ENCODE data around the gene TMEM163. TPM values are rescaled to one million over a fixed set of nuclear protein-coding genes. Genes with fewer than 3 reads are reported as not detected.
A peak's percentile ranks its signal among the peaks of the same experiment; 100 is the strongest.
"Not testable (repeated sequence)": the region's sequence is repeated elsewhere in the genome, so short reads cannot be mapped to it uniquely, and the experiment has no call there.

Gene TMEM163
- polyA plus RNA-seq, 4 donors, result 1.2 to 2.4 (median 1.3) TPM

DNA sequence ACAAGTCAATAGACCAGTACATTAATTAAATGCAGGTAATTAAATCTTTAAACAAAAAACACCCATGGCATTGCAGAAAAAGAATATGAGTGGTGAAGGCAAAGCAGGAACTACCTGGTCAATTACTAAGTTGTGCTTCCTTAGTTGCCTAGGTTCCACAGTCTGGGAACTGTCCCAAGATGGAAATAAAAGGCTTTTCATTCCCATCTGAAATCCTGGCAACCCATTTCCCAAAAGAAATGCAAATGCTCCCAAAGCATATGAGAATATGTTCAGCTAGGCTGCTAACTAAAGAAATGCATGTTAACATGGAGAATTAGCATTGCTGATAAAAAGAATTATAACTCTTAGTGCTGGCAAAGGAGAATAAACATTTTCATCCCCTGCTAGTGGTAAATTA lies 177.8 kb downstream of the TMEM163 start:
- no peak for DNase-seq (ENCODE audit: low read depth in 4 of 4, low spot score in 3 of 4)

DNA sequence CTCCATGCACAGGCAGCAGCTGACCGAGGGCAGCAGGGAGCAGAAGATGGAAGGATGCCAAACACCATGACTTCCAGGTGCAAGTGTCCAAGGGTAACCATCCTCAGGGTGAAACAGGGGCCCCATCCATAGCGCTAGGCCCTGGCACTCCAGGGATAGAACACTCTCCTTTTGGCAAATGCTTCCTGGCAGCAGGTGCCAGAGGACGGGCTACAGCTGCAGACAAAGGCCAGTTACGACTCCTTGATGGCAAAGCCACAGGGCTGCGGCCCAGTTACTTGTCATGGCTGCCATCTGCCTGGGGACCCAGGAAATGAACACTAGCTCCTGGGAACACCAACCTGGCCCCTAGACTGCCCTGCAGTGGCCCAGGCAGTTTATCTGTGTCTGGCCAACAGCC lies 178.8 kb downstream of the TMEM163 start:
- no peak for DNase-seq (ENCODE audit: low read depth in 4 of 4, low spot score in 3 of 4)

DNA sequence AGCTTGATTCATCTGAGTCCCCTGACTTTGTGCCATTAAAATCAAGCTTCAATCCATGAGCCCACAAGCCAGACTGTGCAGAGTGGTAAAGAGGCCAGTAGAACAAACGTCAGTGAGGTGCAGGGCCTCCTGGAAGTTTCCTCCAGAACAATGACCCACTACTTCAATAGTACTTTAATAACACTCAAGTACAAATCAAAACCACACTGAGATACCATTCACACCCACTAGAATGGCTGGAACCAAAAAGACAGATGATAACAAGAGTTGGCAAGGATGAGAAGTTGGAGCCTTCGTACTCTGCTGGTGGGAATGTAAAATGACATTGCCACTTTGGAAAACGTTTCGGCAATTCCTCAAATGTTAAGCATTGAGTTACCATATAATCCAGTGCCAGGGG lies 181.1 kb downstream of the TMEM163 start:
- DNase-seq (ENCODE audit: low read depth in 4 of 4, low spot score in 3 of 4), result no peak

DNA sequence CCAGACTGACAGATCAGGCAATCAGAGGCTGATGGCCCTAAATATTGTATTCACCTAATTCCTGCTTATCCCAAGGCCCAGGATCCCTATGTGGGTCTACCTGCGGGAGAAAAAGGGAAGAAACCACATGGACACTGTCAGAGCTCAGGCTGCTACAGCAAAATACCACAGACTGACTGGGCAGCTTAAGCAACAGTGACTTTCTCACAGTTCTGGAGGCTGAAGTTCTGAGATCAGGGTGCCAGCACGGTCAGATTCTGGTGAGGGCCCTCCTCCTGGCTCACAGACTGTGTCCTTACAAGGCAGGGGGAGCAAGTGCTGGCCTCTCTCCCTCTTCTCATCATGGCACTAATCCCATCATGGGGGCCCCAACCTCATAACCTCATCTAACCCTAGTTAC lies 181.7 kb downstream of the TMEM163 start:
- DNase-seq (ENCODE audit: low read depth in 4 of 4, low spot score in 3 of 4), result no peak

DNA sequence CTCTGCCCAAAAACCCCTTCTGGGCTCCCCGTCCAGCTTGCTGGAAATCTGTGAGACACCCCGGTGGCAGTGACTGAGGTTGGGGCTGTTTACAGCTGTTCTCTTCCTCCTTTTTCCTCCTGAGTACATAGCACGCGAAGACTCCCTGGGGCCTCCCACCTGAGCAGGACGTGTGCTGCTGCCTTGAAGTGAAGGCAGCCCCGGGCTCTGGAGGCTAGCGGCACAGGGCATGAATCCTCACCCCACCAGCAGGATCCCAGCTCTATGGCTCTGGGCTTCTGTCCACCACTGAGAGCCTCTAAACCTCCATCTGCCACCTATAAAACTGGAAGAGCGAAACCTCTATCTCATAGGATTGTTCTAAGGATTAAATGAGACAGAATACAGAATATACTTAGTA lies 182.5 kb downstream of the TMEM163 start:
- no peak for DNase-seq (ENCODE audit: low read depth in 4 of 4, low spot score in 3 of 4)

DNA sequence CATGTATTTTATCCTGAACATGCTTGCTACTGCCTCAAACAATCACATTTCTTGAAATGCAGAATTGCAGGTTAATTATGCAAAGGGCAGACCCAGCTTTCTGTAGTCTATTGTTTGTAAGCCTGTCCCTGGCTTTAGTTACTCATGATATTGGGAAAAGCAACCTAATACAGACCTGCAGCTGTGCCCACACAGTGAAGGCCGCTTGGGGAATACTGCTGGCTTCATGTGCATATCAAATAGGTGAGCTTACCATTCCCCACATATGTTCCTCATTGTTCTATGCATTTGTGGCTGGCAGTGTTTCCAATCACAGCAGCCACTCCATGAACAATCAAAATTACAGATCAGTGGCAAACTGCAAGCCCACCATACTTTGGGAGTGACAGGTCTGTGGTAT lies 186.3 kb downstream of the TMEM163 start:
- DNase-seq (ENCODE audit: low read depth in 4 of 4, low spot score in 3 of 4), result no peak

DNA sequence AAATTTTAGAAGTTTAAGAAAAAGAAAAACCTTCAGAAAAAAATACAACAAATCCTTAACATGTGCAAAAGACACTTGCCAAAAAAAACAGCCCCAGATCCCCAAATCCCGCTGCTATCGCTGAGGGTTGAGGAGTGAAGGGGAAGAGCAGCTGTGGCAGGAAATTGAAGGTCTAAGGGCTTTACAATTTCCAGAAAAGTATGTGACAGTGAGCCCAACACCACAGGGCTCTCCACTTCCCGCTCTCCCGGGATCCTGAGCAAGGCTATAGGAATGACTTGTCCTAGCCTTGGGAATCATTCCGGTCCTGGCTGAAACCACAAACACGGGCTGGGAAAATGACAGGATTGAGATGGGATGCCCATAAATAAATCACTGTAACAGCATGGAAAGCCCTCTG lies 191.4 kb downstream of the TMEM163 start:
- no peak for DNase-seq (ENCODE audit: low read depth in 4 of 4, low spot score in 3 of 4)

DNA sequence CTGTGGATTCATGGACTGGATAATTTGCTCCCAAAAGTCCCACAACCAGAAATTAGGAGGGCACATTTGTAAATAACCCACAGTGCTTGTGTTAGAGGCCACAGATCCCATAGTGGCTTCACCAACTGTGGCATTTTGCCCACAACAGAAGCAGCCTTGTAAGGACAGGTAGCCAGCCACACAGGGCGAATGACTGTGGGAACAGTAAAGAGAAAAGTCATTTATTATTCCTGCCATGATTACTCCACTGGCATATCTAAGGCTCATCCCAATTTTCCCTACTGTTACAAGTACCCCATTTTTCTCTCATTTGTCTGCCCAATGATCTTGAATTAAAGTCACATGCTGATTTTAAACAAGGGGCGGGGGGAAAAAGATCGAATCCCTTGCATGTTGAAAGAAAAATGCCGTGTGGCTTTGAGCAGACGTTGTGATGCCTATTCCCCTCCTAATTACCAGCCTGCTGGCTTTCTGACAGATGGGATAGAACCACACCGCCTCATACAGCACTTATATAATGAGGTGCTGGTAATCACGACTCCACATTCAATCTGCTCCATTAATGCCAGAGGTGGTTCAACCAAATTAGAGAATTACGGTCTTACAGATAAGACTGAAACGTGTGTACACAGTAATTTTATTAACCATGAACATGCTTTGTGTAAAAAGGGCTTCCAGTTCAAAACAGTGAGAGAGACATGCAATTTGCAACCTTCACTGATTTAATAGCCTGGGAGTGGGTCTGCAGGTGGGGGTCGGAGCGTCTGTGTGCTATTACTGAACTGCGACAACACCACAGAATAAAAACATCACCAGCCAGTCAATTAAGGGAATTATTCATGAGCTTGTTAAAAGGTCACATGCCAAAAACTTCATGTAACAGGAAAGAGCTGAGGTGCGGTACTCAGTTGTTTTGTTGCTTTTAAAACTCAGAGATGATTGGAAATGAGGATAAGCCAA lies 196.0 kb downstream of the TMEM163 start:
- DNase-seq (ENCODE audit: low read depth in 4 of 4, low spot score in 3 of 4), result peak in 1 of 4 donors; percentile 22

DNA sequence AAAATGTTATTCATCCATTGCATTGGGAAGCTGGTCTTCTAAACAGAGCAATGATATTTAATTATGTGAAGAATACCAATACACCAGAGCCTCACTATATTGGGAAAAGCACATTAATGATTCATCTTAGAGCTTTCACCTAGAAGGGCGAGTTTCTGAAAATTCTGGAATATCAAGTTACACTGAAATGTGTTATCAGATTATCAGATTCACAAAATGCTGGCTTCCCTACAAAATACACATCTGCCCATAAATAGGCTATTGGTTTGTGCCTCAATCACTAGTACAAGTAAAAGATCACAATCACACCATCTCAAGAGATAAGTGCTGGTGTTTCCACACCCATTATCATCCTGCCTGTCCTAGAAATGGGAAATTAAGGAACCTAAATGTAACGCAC lies 200.7 kb downstream of the TMEM163 start:
- DNase-seq (ENCODE audit: low read depth in 4 of 4, low spot score in 3 of 4), result no peak

DNA sequence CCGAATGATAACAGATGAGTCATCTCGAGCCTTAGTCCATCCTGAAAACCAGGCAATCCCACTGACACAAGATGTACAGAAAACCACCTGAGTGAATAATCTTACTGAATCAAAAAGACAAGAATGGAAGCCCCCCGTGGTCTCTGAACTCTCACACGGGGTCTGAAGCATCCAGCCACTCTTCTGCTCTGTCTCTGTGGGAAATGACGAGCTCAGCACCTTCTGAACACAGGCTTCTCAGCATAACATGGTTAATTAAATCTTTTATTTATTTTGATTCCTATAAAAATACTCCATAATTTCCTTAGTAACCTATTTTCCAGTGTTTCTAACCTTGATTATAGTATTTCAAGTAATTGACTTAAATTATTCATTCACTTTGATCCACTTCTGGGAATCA lies 203.7 kb downstream of the TMEM163 start:
- no peak for DNase-seq (ENCODE audit: low read depth in 4 of 4, low spot score in 3 of 4)

DNA sequence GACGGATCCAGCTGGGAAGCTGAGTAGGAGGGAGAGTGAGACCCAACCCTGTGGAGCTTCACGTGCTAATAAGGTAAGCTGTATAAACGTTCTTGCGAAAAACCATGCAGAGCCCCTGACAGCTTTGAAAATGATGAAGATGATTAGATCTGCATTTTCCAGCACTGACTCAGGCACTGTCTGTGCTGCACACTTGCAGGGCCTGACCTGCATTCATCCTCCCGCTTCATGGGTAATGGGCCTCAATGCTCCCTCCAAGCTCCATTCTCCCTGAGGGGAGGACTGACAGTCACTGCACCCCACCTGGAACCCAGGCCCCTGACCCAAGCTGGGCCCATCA lies 205.4 kb downstream of the TMEM163 start:
- DNase-seq (ENCODE audit: low read depth in 4 of 4, low spot score in 3 of 4), result no peak

DNA sequence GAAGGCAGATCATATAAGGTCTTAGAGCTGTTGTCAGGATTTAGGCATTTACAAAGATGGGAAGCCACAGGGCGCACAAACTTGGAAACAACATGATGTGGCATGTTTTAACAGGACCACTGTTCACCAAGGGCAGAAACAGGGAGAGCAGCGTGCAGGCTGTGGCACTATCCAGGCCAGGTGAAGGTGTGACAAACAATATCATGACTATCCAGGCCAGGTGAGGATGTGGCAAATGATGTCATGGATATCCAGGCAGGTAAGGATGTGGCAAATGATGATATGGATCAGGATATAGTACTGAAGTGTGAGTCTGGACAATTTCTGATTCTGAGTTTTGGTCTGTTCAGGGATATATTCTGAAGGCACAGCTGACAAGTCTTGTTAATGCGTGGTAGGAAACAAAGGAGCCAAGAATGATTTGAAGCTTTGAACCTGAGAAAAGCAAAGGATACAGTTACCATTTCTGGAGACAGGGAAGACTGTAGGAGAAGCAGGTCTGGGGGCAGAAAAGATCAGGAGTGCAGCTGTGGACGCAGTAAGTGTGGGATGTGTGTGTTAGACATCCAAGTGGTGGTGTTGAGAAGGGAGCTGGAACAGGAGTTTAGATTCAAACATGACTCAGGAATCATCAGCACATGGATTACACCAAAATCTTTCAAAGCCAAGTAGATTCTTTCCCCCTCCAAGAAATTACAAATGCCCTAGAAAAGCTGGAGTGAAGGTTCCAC lies 205.9 kb downstream of the TMEM163 start:
- no peak for DNase-seq (ENCODE audit: low read depth in 4 of 4, low spot score in 3 of 4)

DNA sequence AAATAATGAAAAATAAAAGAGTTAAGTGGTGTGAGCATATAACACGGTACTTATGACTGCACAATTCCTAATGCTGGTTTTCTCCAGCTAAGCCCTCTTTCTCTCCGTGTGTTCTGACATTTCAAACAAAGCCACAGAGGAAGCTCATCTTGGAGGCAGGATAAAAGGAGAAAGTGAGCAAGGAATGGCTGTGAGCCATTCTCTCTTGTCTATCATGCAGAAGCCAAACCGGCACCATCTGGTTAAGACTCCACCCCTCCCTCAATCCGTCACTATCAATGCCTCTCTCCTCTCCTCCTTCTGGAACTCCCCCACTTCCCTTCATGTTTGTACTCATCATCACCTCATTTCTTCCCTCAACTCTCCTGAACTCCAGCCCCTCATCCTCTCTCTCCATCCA lies 210.4 kb downstream of the TMEM163 start:
- no peak for DNase-seq (ENCODE audit: low read depth in 4 of 4, low spot score in 3 of 4)

DNA sequence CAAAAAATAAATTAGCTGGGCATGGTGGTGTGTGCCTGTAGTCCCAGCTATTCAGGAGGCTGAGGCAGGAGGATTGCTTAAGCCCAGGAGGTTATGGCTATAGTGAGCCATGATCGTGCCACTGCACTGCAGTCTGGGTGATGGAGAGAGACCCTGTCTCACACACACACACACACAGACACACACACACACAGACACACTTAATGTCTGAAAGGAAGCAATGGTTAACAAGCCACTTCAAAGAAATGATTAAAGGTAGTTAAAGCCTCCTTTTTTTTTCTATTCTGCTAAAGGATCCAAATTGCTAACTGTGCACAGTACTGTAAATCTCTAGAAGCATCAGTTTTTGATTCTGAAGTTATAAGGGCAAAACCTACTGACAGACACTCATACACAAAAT lies 211.1 kb downstream of the TMEM163 start:
- no peak for DNase-seq (ENCODE audit: low read depth in 4 of 4, low spot score in 3 of 4)

DNA sequence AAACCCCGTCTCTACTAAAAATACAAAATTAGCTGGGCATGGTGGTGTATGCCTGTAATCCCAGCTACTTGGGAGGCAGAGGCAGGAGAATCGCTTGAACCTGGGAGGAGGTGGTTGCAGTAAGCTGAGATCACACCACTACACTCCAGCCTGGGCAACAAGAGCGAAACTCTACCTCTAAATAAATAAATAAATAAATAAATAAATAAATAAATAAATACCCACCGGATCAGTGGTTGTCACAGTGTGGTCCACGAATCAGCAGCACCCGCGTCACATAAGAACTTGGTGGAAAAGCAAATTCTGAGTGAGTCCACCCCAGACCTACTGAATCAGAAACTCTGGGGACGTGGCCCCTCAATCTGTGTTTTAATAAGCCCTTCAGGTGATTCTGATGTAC lies 211.6 kb downstream of the TMEM163 start:
- DNase-seq (ENCODE audit: low read depth in 4 of 4, low spot score in 3 of 4), result not testable (repeated sequence)

DNA sequence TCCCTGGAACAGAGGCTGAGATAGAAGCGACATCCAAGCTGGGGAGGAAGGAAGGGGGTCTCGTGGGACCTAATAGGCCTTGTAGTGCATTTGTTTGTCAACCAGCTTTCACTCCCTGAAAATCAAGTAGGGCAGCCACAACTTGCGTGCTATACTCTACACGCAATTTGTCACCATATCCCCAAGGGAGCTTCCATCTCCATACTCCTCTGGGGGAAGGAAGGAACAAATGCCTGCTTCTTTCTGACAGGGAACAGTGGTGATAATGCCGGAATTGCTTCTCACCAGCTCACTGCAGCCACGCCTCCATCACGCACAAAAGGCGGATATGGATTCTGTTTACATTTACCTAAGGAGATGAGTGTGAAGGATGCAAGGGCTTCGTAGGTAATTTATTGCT lies 213.4 kb downstream of the TMEM163 start:
- no peak for DNase-seq (ENCODE audit: low read depth in 4 of 4, low spot score in 3 of 4)

DNA sequence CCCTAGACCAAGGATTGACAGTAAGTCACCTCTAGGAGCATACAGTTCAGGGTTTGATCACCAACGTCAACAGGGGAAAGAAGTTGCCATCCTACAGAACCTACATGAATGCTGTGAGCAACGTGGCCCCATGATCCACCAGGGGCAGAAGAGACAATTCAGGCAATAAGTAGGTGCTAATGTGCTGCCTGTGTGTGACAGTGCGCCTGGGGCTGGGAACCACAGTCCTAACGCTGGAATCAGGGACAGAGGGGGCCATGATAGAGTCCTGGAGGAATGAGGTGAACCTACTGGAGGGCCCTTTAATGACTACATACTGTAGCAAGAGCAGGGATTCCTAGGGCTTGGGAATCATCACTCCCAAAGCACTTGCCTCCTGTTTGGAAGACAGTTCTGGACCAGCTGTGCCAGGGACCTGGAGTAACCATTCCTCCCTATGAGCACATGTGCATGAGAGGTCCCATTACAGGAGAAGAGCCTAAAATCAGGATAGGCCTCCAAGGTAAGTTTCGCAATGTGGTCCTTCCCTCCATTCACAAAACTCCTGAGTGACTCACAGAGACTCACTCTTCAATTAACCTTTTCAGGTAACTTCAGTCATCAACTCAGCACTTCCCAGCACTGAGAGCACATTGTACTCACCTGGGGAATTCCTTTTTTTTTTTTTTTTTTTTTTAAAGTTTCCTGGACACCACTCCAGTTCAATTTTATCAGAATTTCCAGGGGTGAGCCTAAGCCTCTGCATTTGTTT lies 214.0 kb downstream of the TMEM163 start:
- no peak for DNase-seq (ENCODE audit: low read depth in 4 of 4, low spot score in 3 of 4)

DNA sequence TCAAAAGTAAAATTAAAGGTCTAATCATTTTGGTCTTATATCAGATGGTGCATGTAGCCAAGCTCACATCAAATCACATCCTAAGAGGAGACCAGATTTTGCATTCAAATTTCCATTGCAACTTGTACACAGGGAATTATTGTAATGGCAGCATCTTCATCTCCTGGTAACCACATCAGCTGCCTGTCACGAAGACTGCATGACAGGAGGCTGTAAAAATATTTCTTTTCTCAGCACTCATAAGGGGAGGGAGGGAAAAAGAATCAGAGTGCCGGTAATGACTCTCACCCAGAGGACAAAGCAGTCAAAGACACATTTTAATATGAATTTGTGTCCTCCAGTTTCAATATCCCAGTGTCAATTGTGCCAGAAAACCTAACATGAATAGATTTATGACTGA lies 216.7 kb downstream of the TMEM163 start:
- no peak for DNase-seq (ENCODE audit: low read depth in 4 of 4, low spot score in 3 of 4)

DNA sequence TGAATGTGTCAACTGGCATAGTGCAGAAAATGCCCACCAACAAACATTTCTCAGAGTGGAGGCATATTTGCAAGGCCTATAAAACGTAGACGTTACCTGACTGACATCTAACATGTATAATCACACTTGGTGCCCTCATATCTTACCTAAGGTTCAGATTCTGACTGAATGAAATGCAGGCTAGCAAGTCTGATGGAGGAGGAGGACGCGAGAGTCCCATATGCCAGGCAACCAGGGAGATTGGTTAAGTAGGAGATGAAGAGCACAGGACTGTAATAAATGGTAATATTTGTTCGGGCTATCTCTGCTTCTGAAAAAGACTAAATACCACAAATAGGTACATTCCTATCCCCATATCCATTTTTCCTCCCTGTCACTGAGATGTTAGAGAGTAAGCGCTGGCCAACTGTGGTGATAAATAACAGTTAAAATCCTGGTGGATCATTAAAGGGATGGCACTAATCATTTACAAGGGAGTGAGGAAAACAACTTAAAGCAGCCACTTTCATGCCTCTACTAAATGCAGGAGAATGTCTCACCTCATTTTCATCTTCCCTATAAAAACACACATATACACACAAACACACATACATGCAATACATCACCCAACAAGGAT lies 217.2 kb downstream of the TMEM163 start:
- DNase-seq (ENCODE audit: low read depth in 4 of 4, low spot score in 3 of 4), result no peak

DNA sequence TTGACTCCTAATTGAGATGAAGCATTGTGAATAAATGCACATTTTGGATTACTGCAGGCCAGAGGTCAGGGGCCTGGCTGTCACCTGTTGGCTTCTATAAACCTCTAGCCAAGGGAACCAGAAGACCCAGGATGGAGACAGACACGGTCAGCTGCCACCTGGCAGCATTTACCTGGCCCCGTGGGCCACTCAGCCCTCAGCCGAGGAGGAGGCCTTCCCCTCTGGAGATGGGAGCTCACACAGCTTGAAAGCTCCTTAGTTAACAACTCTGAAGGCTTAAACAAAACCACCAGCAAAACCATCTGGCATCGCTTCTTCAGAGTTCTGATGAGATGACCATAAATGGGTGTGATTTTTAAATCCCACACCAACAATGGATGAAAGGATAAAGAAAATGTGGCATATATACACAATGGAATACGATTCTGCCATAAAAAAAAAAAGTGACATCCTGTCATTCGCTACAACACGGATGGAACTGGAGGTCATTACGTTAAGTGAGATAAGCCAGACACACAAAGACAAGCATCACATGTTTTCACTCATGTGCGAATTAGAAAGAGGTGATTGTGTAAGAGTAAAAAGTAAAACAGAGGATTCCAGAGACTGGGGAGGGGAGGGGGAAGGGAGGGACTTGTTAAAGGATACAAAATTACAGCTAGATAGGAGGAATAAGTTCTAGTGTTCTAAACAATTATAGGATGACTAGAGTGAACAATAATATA lies 218.4 kb downstream of the TMEM163 start:
- DNase-seq (ENCODE audit: low read depth in 4 of 4, low spot score in 3 of 4), result no peak

Measured in right renal pelvis (tissue), 4 donors.